HT1080 (cell line): ENCODE data around the gene CMTM8. TPM values are rescaled to one million over a fixed set of nuclear protein-coding genes. Genes with fewer than 3 reads are reported as not detected.

Experiments
- DNase-seq: peaks from one replicate; pipeline ENCODE4 v3.0.0-alpha.2; 2015; ENCODE audit warnings: low read depth
- total RNA-seq: library from RNA; depleted of rRNA; stranded (reverse); fragments of >200 nt; shearing (Covaris generic); gene quantifications from 2 replicates; pipeline ENCODE4 v1.2.3, GENCODE V29; 2014

Gene CMTM8
- total RNA-seq, 1 experiment from 2014 or later = 10.4 TPM

GRCh38 chr3:32276279-32276841, 37.9 kb downstream of the CMTM8 start:
- DNase-seq = no peak

GRCh38 chr3:32278714-32279113, 40.2 kb downstream of the CMTM8 start:
- DNase-seq = no peak

GRCh38 chr3:32280262-32280910, 41.9 kb downstream of the CMTM8 start:
- DNase-seq = peak; percentile 32

GRCh38 chr3:32281570-32282106, 43.2 kb downstream of the CMTM8 start:
- no peak for DNase-seq

GRCh38 chr3:32282578-32283154, 44.2 kb downstream of the CMTM8 start:
- no peak for DNase-seq

GRCh38 chr3:32283304-32283703, 44.8 kb downstream of the CMTM8 start:
- no peak for DNase-seq

DNA sequence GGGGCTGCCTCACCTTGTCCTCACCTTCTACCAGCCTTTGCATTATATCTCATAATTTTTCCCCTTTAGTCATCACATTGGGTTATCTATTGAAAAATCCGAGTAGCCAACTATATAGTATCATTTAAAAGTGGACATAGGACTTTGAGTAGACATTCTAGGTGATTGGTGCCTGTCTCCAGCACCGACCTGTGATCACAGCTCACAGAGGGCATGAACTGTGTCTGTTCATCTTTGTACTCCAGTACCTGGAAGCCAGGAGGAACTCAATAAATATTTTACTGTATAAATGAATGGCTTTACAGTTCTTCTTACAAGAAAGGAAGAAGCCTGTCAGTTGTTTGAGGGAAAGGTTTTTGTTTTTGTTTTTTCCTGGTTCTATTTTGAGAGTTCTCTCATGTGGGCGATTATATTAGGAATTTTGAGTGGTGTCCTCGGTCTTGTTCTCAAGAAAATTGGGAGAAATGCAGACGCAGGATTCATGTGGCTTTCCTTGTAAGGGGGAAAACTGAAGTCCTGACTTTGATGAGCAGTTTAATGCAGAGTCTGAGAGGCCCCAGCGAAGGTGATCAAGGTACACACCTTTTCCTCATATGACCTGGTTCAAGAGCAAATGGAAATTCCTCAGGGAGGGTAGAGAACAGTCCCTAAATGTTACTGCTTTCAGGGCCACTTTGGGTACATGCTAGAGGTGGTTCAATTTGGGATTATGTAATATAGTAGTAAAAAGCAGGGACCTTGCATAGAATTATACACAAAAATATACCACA, 46.1 kb downstream of the CMTM8 start:
- no peak for DNase-seq

- DNase-seq = no peak
Observed at GRCh38 chr3:32285891-32286290, 47.4 kb downstream of the CMTM8 start.

GRCh38 chr3:32288819-32289218, 50.3 kb downstream of the CMTM8 start:
- no peak for DNase-seq

GRCh38 chr3:32290619-32291018, 52.1 kb downstream of the CMTM8 start:
- no peak for DNase-seq

DNA sequence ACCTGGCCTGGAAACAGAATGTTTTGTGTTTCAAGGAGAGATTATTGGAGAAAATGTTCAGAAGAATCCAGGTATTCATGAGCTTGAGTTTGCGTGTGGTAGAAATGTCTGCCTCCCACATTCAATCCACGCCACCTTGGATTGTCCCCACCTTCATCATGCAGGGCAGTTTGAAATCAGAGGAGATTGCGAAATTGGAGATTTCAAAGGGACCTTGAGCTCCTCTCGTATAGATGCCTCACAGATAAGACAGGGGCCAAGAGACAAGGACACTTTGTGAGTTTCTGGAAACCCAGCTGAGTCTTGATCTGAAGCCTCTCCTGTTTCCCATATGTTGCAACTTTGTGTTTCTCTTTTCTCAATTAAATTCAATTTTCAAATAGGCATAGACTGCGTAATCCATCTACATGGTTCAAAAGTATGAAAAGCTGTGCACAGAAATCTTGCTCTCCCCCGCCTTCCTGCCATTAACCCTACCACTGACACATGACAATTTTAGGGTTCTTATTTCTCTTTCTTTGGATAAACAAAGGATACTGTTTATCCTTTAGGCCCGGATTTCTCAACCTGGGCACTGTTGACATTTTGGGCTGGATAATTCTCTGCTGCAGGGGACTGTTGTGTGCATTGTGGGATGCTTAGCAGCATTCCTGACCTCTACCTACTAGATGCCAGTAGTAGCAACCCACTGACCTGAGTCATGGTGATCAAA, 53.8 kb downstream of the CMTM8 start:
- DNase-seq = no peak

DNA sequence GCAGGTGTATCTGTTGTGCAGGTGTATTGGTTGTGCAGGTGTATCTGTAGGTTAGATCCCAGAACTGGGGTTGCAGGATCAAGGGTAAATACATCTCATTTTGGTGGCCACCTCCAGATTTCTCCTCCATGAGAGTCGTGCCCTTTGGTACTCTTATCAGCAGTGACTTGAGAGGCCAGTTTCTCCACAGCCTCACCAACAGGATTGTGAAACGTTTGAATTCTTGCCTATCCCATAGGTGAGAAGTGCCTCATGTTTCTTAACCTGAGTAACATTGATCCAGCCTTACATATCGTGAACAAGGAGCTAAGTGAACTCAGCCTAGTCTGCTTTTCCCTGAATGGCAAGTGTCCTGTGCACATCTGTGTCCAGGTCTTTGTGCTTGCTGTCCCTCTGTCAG, 55.4 kb downstream of the CMTM8 start:
- no peak for DNase-seq

GRCh38 chr3:32296251-32297204, 58.0 kb downstream of the CMTM8 start:
- peak; percentile 61 for DNase-seq

DNA sequence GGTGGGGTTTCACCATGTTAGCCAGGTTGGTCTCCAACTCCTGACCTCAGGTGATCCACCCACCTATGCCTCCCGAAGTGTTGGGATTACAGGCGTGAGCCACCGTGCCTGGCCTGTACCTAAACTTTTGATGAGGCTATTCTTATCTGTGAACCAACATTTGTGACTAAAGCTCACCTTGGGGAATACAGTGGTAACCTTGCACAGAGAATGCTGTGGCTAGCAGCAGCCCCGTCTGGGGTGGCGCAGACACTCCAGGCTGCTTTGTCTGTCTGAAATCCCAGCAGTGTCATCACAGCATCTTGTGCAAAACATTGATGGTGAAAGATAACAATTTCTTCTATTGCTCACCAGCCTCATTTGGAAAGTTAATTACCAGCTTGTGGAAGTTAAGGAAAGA, 58.9 kb downstream of the CMTM8 start:
- DNase-seq = no peak

DNA sequence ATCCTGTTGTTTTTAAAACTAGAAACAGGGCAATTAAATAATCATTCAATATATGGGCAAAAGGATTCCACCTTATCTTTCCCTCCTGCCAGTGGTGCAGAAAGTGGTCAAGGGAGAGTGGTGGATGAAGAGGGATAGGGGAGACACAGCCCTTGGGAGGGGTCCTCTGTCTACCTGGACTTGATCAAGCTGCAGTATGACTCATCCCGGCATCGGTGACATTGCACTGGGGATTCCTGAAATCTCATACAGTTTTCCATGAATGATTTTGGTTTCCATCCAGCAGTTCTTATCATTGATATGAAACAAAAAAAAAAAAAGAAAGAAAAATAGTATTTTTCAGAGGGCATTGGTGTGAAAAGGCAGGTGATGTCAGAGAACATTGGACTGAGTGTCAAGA, 62.9 kb downstream of the CMTM8 start:
- DNase-seq = no peak

DNA sequence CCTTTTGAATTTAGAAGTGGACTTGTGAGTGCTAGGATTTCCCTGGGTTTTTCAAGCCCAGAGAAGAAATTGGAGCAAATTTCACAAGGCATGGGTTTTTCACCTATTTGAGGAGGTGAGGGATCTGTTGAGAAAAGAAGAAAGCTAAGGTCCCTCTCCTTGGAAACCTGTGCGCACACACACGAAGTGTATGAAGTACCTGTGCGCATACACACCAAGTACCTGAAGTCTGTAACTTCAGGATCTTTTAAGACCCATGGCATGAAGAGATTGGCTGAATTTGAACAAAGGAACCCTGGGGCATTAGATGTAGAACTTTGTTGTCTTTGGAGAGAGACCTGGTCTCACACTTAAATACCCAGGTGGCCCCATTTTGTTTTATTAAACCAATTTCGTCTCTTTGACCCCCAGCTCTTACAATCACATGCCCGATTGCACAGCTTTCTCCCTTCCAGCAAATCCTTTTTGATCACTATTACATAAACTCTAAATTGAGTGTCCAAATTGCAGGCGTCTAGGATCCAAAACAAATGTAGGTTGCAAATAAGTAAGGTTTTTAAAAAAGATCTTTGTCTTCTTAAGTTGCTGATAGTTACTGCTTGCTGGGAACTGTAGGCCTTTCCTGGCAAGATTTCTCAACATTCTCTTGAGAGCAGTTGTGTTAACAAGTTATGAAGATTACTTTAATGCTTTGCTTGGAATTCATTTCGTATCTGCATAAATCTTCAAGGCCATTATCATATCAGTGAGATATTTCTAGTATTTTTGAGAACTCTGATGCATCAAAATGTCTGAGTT, 64.3 kb downstream of the CMTM8 start:
- DNase-seq = no peak

GRCh38 chr3:32303399-32303747, 64.9 kb downstream of the CMTM8 start:
- DNase-seq = no peak

DNA sequence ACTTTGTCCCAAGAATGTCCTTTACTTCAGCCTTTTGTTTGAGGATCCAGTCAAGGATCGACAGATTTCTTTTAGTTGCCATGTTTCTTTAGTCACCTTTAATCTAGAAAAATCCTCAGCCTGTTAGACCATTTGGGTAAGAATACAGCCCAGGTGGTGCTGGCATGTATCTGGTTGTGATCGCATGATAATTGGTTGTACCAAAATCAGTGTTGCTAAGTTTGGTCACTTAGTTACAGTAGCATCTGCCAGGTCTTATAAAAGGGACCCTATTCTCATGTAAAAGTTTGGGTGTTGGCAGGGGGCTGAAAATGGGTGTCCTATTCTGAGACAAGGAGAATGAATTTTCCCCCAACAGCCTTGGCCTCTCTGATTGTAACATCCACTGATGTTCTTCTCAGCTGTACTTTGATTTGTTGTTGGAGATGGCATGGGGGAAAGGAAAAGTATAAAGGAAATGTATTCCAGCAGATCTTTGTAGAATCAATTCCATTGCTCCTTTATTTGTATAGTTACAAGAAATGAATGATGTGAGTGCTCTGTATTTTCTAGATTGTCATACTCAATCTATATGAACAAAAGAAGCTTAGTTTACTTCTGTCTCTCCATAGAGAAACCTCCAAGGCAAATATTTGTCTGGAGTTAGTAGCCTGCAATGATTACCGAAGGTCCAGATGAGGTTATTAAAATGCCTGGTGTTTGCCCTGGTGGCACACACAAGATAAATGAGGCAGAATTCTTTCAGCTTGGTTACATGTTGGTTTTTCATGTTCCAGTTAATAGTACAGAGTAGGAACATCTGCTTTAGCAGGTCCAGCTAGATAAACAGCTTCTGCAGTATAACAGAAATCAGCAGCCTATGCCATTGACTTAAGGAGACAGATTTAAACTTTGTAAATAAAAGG, 65.7 kb downstream of the CMTM8 start:
- no peak for DNase-seq
